ENCODE results near the gene HIGD2A. TPM values are rescaled to one million over a fixed set of nuclear protein-coding genes. Genes with fewer than 3 reads are reported as not detected.

HIGD2A gene
- total and polyA plus RNA-seq, 2 of the 13 experiments (the other 11 are each of a cell fraction or from before 2014, with no cell fraction given): 89.2 to 146 TPM

DNA sequence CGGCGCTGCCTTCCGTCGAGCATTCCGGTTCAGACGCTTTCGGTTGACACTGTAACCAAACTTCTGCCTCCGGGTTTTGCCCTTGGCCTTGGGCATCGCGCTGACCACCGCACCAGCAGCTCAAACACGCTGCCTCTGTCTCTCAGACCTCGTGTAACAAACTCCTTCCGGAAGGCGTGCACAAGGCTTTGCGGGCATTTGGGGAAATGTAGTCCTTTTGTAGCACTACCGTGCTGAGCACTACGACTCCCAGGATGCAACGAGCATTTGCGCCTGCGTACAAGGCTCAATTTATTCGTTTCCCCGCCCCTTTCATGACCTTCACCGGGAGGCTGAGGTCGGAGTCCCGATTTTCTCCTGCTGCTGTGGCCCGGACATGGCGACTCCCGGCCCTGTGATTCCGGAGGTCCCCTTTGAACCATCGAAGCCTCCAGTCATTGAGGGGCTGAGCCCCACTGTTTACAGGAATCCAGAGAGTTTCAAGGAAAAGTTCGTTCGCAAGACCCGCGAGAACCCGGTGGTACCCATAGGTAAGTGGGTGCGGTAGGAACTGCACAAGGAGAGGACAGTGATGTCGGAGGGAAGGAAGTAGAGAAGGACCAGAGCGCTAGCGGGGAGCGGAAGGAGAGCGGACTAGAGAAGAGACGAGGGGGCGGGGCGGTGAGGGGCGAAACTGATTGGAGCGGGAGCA lies at the start of gene HIGD2A, which contains the start of gene NOP16 (continued):
- TF ChIP-seq ATF2 (CRISPR knock-in tag; IDR thresholded peaks at IDR 0.05): peak; percentile 45; the same call in 1 of the 2 replicates
- TF ChIP-seq POLR2AphosphoS5 (IDR thresholded peaks at IDR 0.05; ENCODE audit: low read depth, low read length): peak; percentile 84
- TF ChIP-seq, protein P1, sequence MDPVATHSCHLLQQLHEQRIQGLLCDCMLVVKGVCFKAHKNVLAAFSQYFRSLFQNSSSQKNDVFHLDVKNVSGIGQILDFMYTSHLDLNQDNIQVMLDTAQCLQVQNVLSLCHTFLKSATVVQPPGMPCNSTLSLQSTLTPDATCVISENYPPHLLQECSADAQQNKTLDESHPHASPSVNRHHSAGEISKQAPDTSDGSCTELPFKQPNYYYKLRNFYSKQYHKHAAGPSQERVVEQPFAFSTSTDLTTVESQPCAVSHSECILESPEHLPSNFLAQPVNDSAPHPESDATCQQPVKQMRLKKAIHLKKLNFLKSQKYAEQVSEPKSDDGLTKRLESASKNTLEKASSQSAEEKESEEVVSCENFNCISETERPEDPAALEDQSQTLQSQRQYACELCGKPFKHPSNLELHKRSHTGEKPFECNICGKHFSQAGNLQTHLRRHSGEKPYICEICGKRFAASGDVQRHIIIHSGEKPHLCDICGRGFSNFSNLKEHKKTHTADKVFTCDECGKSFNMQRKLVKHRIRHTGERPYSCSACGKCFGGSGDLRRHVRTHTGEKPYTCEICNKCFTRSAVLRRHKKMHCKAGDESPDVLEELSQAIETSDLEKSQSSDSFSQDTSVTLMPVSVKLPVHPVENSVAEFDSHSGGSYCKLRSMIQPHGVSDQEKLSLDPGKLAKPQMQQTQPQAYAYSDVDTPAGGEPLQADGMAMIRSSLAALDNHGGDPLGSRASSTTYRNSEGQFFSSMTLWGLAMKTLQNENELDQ (CRISPR knock-in tag; IDR thresholded peaks at IDR 0.05; ENCODE audit: borderline replicate concordance): peak; percentile 49; the same call in 1 of the 2 replicates
- no peak for TF ChIP-seq SYNCRIP (IDR thresholded peaks at IDR 0.05; ENCODE audit: insufficient read depth, low read depth, low read length)
- TF ChIP-seq CEBPG (CRISPR knock-in tag; IDR thresholded peaks at IDR 0.05): peak; percentile 24
- peak; percentile 73; the same call in 1 of the 2 replicates for TF ChIP-seq ZFP82 (CRISPR knock-in tag; IDR thresholded peaks at IDR 0.05; ENCODE audit: borderline replicate concordance)
- TF ChIP-seq KDM6A (CRISPR knock-in tag; IDR thresholded peaks at IDR 0.05; ENCODE audit: low read depth): peak; percentile 29; the same call in 1 of the 2 replicates
- TF ChIP-seq ZNF703 (CRISPR knock-in tag; IDR thresholded peaks at IDR 0.05; ENCODE audit: borderline replicate concordance): peak; percentile 57; the same call in 1 of the 2 replicates
- peak; percentile 56; the same call in 1 of the 2 replicates for TF ChIP-seq NR2F2 (IDR thresholded peaks at IDR 0.05; ENCODE audit: borderline replicate concordance, low read depth)
- peak; percentile 40; the same call in 1 of the 2 replicates for TF ChIP-seq JUND (CRISPR knock-in tag; IDR thresholded peaks at IDR 0.05)
- peak; percentile 44; the same call in 1 of the 2 replicates for TF ChIP-seq ARHGAP35 (CRISPR knock-in tag; IDR thresholded peaks at IDR 0.05; ENCODE audit: borderline replicate concordance)
- no peak; the same call in 1 of the 2 replicates for TF ChIP-seq ZNF776 (CRISPR knock-in tag; IDR thresholded peaks at IDR 0.05)
- peak; percentile 76; the same call in 1 of the 2 replicates for TF ChIP-seq SIN3B (IDR thresholded peaks at IDR 0.05; ENCODE audit: low read length)
- no peak for TF ChIP-seq ZNF549 (CRISPR knock-in tag; IDR thresholded peaks at IDR 0.05)
- TF ChIP-seq SIX4 (CRISPR knock-in tag; IDR thresholded peaks at IDR 0.05): peak; percentile 26
- TF ChIP-seq NFE2L1 (CRISPR knock-in tag; IDR thresholded peaks at IDR 0.05; ENCODE audit: borderline replicate concordance): no peak
- peak; percentile 21; the same call in 1 of the 2 replicates for TF ChIP-seq ELF3 (CRISPR knock-in tag; IDR thresholded peaks at IDR 0.05)
- TF ChIP-seq ERF (CRISPR knock-in tag; IDR thresholded peaks at IDR 0.05): peak; percentile 77
- no peak for TF ChIP-seq BRF2 (CRISPR knock-in tag; IDR thresholded peaks at IDR 0.05)
- TF ChIP-seq, protein P2, sequence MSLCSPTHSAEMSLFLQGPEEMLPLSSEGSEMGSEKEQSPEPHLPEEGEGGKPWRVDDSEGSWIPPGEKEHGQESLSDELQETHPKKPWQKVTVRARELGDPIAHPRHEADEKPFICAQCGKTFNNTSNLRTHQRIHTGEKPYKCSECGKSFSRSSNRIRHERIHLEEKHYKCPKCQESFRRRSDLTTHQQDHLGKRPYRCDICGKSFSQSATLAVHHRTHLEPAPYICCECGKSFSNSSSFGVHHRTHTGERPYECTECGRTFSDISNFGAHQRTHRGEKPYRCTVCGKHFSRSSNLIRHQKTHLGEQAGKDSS (CRISPR knock-in tag; IDR thresholded peaks at IDR 0.05; ENCODE audit: borderline replicate concordance, low read depth): peak; percentile 52; the same call in 1 of the 2 replicates
- TF ChIP-seq SMAD1 (CRISPR knock-in tag; IDR thresholded peaks at IDR 0.05; ENCODE audit: borderline replicate concordance, low read depth): peak; percentile 76; the same call in 1 of the 2 replicates
- TF ChIP-seq HNF4G (IDR thresholded peaks at IDR 0.05; ENCODE audit: borderline replicate concordance, low read depth, low read length): no peak
- peak; percentile 27; the same call in 1 of the 2 replicates for TF ChIP-seq HNF4G (CRISPR knock-in tag; IDR thresholded peaks at IDR 0.05; ENCODE audit: borderline replicate concordance, low read depth)
- peak; percentile 53 for TF ChIP-seq ZSCAN21 (CRISPR knock-in tag; IDR thresholded peaks at IDR 0.05; ENCODE audit: borderline replicate concordance)
- no peak for TF ChIP-seq ZNF737 (CRISPR knock-in tag; IDR thresholded peaks at IDR 0.05; ENCODE audit: borderline replicate concordance)

All from HepG2 (cell line).